HG03571 (cell line): ENCODE results near the gene FAM167B.
"Not testable (repeated sequence)": the region's sequence is repeated elsewhere in the genome, so short reads cannot be mapped to it uniquely, and the experiment has no call there.

Experiments
- ATAC-seq: cut with Tn5 transposase; IDR thresholded peaks from one replicate; pipeline ENCODE4 v1.9.1; 2021; ENCODE audit not compliant: unreplicated experiment

FAM167B gene

DNA sequence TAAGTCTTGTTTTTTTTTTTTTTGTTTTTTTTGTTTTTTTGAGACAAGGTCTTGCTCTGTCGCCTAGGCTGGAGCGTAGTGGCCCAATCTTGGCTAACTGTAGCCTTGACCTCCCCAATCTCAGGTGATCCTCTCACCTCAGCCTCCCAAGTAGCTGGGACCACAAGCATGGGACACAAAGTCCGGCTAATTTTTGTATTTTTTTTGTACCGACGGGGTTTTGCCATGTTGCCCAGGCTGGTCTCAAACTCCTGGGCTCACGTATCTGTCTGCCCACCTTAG is 10.1 kb downstream of the FAM167B start:
- ATAC-seq = no peak

DNA sequence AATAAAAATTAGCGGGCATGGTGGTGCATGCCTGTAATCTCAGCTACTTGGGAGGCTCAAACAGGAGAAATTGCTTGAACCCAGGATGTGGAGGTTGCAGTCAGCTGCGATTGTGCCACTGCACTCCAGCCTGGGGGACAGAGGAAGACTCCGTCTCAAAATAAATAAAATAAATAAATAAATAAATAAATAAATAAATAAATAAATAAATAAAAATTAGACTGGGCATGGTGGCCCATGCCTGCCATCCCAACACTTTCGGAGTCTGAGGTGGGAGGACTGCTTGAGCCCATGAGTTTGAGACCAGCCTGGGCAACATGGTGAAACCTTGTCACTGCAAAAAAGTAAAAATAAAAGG is 16.2 kb downstream of the FAM167B start:
- ATAC-seq = not testable (repeated sequence)

DNA sequence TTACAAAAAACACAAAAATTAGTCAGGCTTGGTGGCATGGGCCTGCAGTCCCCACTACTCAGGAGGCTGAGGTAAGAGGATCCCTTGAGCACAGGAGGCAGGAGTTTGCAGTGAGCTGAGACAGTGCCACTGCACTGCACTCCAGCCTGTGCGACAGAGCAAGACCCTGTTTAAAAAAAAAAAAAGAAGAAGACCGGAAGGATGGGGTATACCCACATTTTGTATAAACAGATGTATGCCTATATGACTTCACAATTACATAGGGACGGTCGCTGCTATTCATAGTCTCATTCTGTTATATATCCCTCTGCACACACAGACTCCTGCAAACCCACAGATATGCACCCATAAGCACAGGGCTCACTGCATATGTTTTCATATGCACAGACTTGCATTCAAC is 16.7 kb downstream of the FAM167B start:
- peak; percentile 44 for ATAC-seq

DNA sequence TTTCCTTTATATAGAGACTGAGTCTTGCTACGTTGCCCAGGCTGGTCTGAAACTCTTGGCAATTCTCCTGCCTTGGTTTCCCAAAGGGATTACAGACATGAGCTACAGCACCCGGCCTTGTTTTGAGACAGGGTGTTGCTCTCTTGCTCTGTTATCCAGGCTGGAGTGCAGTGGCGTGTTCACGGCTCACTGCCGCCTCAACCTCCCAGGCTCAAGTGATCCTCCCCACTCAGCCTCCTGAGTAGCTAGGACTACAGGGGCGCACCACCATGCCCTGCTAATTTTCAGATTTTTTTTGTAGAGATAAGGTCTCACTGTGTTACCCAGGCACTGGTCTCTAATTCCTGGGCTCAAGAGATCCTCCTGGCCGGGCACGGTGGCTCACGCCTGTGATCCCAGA is 18.8 kb downstream of the FAM167B start:
- ATAC-seq = no peak

DNA sequence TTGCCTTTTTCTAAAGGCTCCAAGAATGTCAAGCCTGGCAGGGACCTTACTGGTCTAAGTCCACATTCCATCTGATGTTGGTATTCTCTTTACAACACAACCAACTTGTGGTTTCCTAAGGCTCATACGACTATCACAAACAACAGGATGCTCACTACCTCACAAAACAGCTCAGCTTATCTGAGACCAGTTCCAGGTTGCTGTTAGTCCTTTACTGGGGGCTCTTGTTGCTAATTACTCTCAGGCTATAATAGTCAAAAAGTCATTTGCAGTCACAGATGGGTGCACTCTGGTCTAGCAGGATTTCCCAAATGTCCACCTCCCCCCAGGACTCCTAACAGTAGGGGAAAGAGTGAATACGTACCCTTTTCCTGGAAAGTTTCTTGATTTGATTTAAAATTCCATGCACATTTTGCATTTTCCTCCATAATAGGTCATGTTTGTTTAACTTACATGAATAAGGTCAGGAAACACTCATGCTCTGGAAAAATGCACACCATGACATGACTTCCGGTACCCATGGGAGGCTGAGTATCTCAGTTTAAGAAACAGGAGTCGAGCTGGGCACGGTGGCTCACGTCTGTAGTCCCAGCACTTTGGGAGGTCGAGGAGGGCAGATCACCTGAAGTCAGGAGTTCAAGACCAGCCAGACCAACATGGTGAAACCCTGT is 20.0 kb downstream of the FAM167B start:
- ATAC-seq = no peak

DNA sequence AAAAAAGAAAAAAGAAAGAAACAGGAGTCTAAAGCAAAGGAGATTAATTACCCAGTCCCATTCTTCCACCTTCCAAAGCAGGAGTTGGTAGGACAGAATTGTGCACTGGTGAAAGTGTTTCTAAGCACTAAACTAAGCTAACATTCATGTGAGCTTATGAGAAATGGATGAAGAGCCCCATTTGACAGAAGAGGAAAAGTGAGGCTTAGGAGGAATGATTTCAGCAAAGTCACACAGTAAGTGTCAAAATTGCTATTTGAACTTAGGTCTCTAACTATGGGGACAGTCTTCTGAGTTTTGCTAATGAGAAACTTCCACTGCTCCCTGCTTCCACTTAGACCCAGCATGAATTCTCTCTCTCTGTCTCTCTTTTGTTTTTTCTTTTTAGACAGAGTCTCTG is 22.7 kb downstream of the FAM167B start:
- no peak for ATAC-seq

DNA sequence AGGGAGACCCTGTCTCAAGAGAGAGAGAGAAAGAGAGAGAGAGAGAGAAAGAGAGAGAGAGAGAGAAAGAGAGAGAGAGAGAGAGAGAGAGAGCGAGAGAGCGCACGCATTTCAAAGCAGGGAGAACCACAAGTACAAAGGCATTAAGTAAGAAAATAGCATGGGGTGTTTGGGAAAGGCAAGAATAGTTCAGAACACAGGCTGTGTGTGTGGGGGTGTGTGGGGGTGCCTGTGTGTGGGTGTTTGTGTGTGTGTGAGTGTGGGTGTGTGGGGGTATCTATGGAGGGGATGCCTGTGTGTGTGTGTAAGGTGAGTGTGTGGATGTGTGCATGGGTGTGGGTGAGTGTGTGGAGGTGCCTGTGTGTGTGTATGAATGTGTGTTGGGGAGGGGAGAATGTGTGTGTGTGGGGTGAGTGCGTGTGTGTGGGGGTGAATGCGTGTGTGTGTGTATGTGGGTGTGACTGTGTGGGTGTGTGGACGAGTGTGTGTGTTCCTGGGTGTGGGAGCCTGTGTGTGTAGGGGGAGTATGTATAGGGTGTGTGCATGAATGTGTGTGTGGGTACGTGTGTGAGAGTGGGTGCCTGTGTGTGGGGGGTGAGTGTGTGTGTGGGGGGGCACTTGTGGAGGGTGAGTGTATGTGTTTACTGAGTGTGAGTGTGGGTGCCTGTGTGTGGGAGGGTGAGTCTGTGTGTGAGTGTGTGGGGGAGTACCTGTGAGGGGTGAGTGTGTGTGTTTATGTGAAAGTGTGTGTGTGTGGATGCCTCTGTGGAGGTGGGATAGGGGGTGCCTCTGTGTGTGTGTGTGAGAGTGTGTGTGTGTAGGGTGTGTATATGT is 25.8 kb downstream of the FAM167B start:
- no peak for ATAC-seq

DNA sequence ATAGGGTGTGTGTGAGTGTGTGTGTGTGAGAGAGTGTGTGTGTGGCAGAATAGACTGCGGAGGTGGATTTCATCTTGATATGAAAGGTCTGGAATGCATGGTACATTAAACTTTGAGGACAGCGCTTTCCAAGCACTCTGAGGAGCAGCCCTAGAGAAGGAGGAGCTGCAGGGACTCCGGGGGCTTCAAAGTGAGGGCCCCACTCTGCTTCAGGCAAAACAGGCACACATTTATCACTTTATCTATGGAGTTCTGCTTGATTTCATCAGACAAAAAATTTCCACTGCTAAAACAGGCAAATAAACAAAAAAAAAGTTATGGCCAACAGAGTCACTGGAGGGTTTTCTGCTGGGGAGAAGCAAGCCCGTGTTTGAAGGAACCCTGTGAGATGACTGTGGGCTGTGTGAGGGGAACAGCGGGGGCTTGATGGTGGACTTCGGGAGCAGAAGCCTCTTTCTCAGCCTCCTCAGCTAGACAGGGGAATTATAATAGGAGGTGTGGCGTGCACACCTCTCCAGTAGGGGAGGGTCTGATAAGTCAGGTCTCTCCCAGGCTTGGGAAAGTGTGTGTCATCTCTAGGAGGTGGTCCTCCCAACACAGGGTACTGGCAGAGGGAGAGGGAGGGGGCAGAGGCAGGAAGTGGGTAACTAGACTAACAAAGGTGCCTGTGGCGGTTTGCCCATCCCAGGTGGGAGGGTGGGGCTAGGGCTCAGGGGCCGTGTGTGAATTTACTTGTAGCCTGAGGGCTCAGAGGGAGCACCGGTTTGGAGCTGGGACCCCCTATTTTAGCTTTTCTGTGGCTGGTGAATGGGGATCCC is 26.6 kb downstream of the FAM167B start:
- ATAC-seq = no peak

DNA sequence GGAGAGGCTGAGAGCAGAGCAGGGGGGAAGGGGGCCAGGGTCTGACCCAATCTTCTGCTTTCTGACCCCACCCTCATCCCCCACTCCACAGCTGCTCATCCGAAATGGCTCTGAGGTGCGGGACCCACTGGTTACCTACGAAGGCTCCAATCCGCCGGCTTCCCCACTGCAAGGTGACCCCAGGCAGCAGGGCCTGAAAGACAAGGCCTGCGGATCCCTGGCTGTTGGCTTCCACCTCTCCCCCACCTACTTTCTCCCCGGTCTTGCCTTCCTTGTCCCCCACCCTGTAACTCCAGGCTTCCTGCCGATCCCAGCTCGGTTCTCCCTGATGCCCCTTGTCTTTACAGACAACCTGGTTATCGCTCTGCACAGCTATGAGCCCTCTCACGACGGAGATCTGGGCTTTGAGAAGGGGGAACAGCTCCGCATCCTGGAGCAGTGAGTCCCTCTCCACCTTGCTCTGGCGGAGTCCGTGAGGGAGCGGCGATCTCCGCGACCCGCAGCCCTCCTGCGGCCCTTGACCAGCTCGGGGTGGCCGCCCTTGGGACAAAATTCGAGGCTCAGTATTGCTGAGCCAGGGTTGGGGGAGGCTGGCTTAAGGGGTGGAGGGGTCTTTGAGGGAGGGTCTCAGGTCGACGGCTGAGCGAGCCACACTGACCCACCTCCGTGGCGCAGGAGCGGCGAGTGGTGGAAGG is 27.8 kb downstream of the FAM167B start:
- ATAC-seq = no peak

DNA sequence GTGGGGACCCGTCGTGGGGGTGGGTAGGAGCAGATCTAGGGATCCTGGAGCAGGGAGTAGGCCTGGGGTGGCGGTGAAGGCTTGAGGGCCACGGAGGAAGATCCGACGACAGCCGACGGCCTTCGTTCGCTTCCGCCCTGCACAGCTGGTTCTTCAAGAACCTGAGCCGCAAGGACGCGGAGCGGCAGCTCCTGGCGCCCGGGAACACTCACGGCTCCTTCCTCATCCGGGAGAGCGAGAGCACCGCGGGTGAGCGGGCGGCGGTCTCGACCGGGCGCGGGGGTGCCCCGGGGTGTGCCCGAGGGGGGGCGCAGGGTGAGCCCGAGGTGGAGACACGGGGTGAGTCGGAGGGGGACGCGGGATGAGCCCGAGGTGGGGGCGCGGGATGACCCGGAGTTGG is 28.4 kb downstream of the FAM167B start:
- ATAC-seq = no peak

DNA sequence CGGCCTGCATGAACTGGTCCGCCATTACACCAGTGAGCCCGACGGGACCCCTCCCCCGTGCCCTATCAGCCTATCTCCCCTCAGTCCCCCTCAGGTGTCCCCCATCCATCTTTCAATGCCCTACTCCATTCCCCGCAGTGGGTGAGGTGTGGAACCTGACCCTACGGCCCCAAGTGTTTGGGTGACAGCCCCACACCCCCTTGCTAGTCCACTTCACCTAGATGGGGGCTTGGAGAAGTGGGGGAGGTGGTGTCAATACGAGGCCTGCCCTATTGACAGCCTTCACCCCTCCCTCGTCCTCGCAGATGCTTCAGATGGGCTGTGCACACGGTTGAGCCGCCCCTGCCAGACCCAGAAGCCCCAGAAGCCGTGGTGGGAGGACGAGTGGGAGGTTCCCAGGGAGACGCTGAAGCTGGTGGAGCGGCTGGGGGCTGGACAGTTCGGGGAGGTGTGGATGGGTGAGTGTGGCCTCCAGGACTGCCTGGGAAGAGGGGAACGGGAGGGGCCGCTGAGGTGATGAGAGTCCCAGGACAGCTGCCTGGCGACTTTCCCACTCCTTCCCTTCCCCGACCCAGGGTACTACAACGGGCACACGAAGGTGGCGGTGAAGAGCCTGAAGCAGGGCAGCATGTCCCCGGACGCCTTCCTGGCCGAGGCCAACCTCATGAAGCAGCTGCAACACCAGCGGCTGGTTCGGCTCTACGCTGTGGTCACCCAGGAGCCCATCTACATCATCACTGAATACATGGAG is 29.2 kb downstream of the FAM167B start:
- no peak for ATAC-seq

DNA sequence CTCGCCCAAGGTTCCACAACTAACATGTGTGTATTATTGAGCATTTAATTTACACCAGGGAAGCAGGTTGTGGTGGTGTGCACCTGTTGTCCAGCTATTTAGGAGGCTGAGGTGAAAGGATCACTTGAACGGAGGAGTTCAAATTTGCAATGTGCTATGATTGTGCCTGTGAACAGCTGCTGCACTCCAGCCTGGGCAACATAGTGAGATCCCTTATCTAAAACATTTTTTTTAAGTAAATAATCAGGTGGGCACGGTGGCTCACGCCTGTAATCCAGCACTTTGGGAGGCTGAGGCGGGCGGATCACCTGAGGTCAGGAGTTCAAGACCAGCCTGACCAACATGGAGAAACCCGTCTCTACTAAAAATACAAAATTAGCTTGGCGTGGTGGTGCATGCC is 37.8 kb downstream of the FAM167B start:
- ATAC-seq = not testable (repeated sequence)

DNA sequence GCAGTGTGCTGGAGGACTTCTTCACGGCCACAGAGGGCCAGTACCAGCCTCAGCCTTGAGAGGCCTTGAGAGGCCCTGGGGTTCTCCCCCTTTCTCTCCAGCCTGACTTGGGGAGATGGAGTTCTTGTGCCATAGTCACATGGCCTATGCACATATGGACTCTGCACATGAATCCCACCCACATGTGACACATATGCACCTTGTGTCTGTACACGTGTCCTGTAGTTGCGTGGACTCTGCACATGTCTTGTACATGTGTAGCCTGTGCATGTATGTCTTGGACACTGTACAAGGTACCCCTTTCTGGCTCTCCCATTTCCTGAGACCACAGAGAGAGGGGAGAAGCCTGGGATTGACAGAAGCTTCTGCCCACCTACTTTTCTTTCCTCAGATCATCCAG is 38.6 kb downstream of the FAM167B start:
- no peak for ATAC-seq

DNA sequence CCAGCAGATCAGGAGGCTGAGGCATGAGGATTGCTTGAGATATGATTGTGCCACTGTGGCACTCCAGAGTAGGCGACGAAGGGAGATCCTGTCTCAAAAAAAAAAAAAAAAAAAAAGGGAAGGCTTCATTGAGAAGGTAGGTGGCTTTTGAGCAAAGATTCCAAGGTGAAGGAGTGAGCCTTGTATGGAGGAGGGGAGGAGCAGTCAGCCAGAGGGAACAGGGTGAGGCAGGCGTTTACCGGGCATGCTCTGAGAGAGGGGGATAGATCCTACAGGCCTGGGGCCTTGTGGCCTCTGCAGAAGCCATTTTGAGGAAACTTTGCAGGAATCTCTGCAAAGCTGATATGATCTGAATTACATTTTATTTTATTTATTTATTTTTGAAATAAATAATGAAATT is 39.7 kb downstream of the FAM167B start:
- no peak for ATAC-seq

DNA sequence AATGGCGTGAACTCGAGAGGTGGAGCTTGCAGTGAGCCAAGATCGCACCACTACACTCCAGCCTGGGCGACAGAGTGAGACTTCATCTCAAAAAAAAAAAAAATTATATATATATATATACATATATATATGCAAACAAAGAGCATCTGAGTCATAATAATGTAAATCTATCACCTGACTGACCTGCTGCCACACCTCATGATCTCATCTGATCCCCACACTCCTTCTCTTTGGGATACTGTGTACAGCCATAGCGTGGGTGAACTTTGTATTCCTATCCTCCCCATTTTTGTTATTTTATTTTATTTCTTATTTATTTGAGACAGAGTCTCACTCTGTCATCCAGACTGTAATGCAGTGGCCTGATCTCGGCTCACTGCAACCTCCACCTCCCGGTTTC is 42.2 kb downstream of the FAM167B start:
- ATAC-seq = no peak

DNA sequence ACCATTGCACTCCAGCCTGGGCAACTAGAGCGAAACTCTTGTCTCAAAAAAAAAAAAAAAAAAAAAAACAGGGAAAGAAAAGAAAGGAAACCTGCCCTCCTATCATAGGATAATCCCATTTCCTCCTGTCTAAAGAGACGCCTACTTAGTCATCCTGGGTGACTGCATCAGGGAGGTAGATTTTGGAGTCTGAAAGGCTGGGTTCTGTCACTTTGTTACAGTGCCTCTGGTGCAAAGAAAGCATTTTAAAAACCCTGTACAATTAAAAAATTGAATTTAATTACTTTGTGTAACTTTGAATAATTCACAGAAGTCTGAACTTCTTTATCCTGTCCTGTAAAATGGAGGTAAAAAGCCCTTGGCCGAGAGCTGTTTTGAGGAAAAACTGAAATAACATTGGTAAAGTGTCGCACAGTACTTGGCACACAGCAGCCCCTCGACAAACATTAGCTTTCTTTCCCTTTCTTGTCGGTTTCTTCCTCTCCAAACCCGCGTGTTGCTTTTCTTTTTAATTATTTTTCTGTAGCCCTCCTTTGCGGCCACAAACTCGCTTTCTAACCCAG is 44.2 kb downstream of the FAM167B start:
- ATAC-seq = no peak

DNA sequence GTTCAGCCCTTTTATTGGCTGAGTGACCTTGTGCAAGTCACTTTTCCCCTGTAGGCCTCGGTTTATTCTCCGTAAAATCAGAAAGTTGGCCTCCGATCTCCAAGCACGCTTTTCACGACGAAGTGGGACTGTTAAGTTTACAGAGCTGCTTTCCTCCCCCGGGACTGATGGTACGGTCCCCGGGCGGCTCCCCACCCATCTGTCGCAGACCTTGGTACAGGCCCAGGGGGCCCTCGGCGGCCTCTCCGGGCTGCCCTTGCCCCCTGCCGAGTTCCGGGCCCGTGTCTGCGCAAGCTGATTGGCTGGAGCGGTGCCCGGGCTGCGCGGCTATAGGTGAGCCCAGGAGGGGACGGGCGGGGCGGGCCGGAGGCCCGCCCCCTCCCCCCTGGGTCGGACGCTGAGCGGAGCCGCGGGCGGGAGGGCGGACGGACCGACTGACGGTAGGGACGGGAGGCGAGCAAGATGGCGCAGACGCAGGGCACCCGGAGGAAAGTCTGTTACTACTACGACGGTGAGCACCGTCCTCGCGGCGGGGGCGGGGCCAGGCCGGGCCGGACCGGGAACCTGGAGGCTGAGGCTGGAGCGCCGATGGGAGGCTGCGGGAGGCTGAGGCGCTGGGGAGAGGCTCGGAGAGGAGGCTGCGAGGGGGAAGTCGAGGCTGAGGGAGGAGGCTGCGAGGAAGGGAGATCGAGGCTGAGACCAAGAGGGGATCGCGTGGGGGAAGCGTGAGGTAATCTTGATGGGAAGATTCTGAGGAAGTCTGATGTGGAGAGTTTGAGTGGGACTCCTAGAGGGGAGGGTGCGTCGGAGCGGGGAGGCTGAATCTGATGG is 44.9 kb downstream of the FAM167B start, which contains the start of gene HDAC1:
TSS of gene HDAC1 (plus strand) at position 376 of the 831 bp plus-strand sequence. CDS start at position 463, 87 bp downstream.
- peak; percentile 94 for ATAC-seq

DNA sequence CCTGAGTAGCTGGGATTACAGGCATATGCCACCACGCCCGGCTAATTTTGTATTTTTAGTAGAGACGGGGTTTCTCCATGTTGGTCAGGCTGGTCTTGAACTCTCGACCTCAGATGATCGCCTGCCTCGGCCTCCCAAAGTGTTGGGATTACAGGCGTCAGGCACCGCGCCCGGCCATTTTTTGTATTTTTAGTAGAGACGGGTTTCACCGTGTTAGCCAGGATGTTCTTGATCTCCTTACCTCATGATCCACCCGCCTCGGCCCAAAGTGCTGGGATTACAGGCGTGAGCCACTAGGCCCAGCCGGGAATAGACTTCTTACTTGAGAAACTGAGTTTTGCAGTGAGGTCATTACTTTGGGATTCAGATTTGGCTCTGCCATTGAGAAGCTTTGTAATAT is 51.2 kb downstream of the FAM167B start:
- not testable (repeated sequence) for ATAC-seq
